Hepatocyte (in vitro differentiated cells): ENCODE results near the gene H6PD. TPM values are rescaled to one million over a fixed set of nuclear protein-coding genes. Genes with fewer than 3 reads are reported as not detected.

Experiments
- DNase-seq: peaks from one replicate; pipeline ENCODE4 v3.0.0-alpha.2; 2016; ENCODE audit warnings: low spot score
- H2AFZ ChIP-seq: fragments of 200-600 bp; sonication (generic); 2 replicates; pipeline ENCODE4 v1.6.0; 2016; ENCODE audit warnings: antibody characterized with exemption, mild to moderate bottlenecking
- H3K27ac ChIP-seq: fragments of 200-600 bp; sonication (generic); 2 replicates; pipeline ENCODE4 v1.5.1; 2016; ENCODE audit warnings: mild to moderate bottlenecking
- H3K27me3 ChIP-seq: fragments of 200-600 bp; sonication (generic); 2 replicates; pipeline ENCODE4 v1.6.1; 2016
- H3K36me3 ChIP-seq: fragments of 200-600 bp; sonication (generic); replicated peaks from 2 replicates; pipeline ENCODE4 v1.5.1; 2016; ENCODE audit warnings: low read depth; ENCODE audit not compliant: insufficient read depth
- H3K4me1 ChIP-seq: fragments of 200-600 bp; sonication (generic); 2 replicates; pipeline ENCODE4 v1.5.1; 2016; ENCODE audit warnings: mild to moderate bottlenecking, moderate library complexity; ENCODE audit not compliant: insufficient read depth
- H3K4me2 ChIP-seq: fragments of 200-600 bp; sonication (generic); 2 replicates; pipeline ENCODE4 v1.6.0; 2016
- H3K4me3 ChIP-seq: fragments of 200-600 bp; sonication (generic); 2 replicates; pipeline ENCODE4 v1.5.1; 2016; ENCODE audit warnings: mild to moderate bottlenecking
- H3K79me2 ChIP-seq: fragments of 200-600 bp; sonication (generic); 2 replicates; pipeline ENCODE4 v1.6.0; 2017; ENCODE audit warnings: mild to moderate bottlenecking
- H3K9me2 ChIP-seq: fragments of 200-600 bp; sonication (generic); replicated peaks from 2 replicates; pipeline ENCODE4 v1.6.0; 2017; ENCODE audit warnings: mild to moderate bottlenecking; ENCODE audit not compliant: insufficient read depth
- H3K9me3 ChIP-seq: fragments of 200-600 bp; sonication (generic); 2 replicates; pipeline ENCODE4 v1.5.1; 2016; ENCODE audit warnings: low read depth, mild to moderate bottlenecking
- H4K20me1 ChIP-seq: fragments of 200-600 bp; sonication (generic); 2 replicates; pipeline ENCODE4 v1.6.0; 2016; ENCODE audit warnings: mild to moderate bottlenecking; ENCODE audit not compliant: insufficient read depth, poor library complexity, severe bottlenecking
- CTCF ChIP-seq: fragments of 200-600 bp; sonication (generic); IDR thresholded peaks from 2 replicates; pipeline ENCODE4 v1.5.1; 2016; ENCODE audit warnings: antibody characterized with exemption, mild to moderate bottlenecking; ENCODE audit not compliant: poor library complexity
- EZH2 ChIP-seq: fragments of 200-600 bp; sonication (generic); IDR thresholded peaks from 2 replicates; pipeline ENCODE4 v1.6.1; 2016; ENCODE audit warnings: antibody characterized with exemption, mild to moderate bottlenecking, borderline replicate concordance
- EZH2phosphoT487 ChIP-seq: fragments of 200-600 bp; sonication (generic); IDR thresholded peaks from one replicate; pipeline ENCODE4 v1.6.1; 2018; ENCODE audit warnings: antibody characterized with exemption, mild to moderate bottlenecking, low read depth, moderate library complexity; ENCODE audit not compliant: unreplicated experiment, severe bottlenecking
- WGBS: methylation state at CpG from one replicate; pipeline ENCODE4 v1.1.6; 2016; ENCODE audit warnings: low lambda C conversion rate; ENCODE audit errors: missing lambda C conversion rate; 5-methylcytosine and 5-hydroxymethylcytosine counted together
- polyA plus RNA-seq: library from polyadenylated mRNA; unstranded; fragments of >200 nt; fragmentation: Nextera tagmentation; extraction: Ambion mirVana; gene quantifications from 2 replicates; pipeline ENCODE4 v1.2.1, GENCODE V29; 2016
- total RNA-seq: library from RNA; depleted of rRNA; stranded (reverse); fragments of >200 nt; gene quantifications from 2 replicates; pipeline ENCODE4 v1.2.3, GENCODE V29; 2014

The H6PD gene
- total and polyA plus RNA-seq, 2 experiments from 2014 or later = 26.3 to 54.8 TPM

- Histone ChIP-seq H4K20me1 (no peaks in the 10 kb centered on the region), H3K4me2 (no peak overlapping the region), H3K9me2 (no peaks in the 10 kb centered on the region), H3K4me1 (peaks cover 18% of the 10 kb centered on the region), H2AFZ (no peak overlapping the region), H3K27ac (no peak overlapping the region), H3K79me2 (no peaks in the 10 kb centered on the region), H3K4me3 (no peak overlapping the region), H3K27me3 (no peaks in the 10 kb centered on the region), H3K9me3 (no peaks in the 10 kb centered on the region), H3K36me3 (no peaks in the 10 kb centered on the region)
- no peak for DNase-seq
- WGBS = 79% methylated on average over 12 of the region's 12 CpGs
- TF ChIP-seq EZH2 (no peak), EZH2phosphoT487 (no peak), CTCF (no peak)
These were observed 35.1 kb downstream of the H6PD start for GRCh38 chr1:9269721-9270120.

GRCh38 chr1:9270290-9270883 lies 35.8 kb downstream of the H6PD start:
- Histone ChIP-seq H3K9me3 (no peaks in the 10 kb centered on the region), H3K27me3 (no peaks in the 10 kb centered on the region), H3K27ac (no peak overlapping the region), H3K79me2 (no peaks in the 10 kb centered on the region), H2AFZ (no peak overlapping the region), H3K9me2 (no peaks in the 10 kb centered on the region), H3K36me3 (no peaks in the 10 kb centered on the region), H4K20me1 (no peaks in the 10 kb centered on the region), H3K4me2 (no peak overlapping the region), H3K4me1 (peaks cover 18% of the 10 kb centered on the region), H3K4me3 (no peak overlapping the region)
- 56% methylated on average over 15 of the region's 15 CpGs for WGBS
- no peak for DNase-seq
- TF ChIP-seq EZH2 (no peak), CTCF (no peak), EZH2phosphoT487 (no peak)

GRCh38 chr1:9271283-9271682 lies 36.7 kb downstream of the H6PD start:
- WGBS = 59% methylated on average over 11 of the region's 11 CpGs
- Histone ChIP-seq H4K20me1 (no peaks in the 10 kb centered on the region), H3K4me2 (no peak overlapping the region), H3K9me3 (no peaks in the 10 kb centered on the region), H3K27ac (no peak overlapping the region), H3K79me2 (no peaks in the 10 kb centered on the region), H3K36me3 (no peaks in the 10 kb centered on the region), H3K27me3 (no peaks in the 10 kb centered on the region), H2AFZ (no peak overlapping the region), H3K4me1 (peaks cover 18% of the 10 kb centered on the region), H3K4me3 (no peak overlapping the region), H3K9me2 (no peaks in the 10 kb centered on the region)
- DNase-seq = no peak
- TF ChIP-seq EZH2 (no peak), EZH2phosphoT487 (no peak), CTCF (no peak)
